GM12892 (cell line): ENCODE results near the gene CD274.

Source experiments
- POLR2A ChIP-seq: IDR thresholded peaks from 2 replicates; pipeline ENCODE4 v1.6.1; 2011; ENCODE audit warnings: low read depth, low read length, control low read depth
- POLR2AphosphoS5 ChIP-seq: IDR thresholded peaks from 2 replicates; pipeline ENCODE4 v1.6.1; 2011; ENCODE audit warnings: low read depth, low read length, control low read depth
- TAF1 ChIP-seq: IDR thresholded peaks from 2 replicates; pipeline ENCODE4 v1.6.1; 2011; ENCODE audit warnings: low read depth, mild to moderate bottlenecking, control low read depth, low read length, borderline replicate concordance

GRCh38 chr9:5470816-5471215 lies 20.5 kb downstream of the CD274 start:
- TF ChIP-seq POLR2A, result no peak
- TF ChIP-seq POLR2AphosphoS5, result no peak
- no peak for TF ChIP-seq TAF1
